ENCODE measurements around the gene FAM222B. TPM values are rescaled to one million over a fixed set of nuclear protein-coding genes. Genes with fewer than 3 reads are reported as not detected.

FAM222B gene
- polyA plus RNA-seq, 2 of the 4 experiments (the other 2 are of a cell fraction): 10.7 to 15.6 TPM

GRCh38 chr17:28792877-28793661, 49.5 kb downstream of the FAM222B start:
- DNase-seq (ENCODE audit: low read depth in 1 of 2, low spot score in 1 of 2) (peak in 1 of 2 experiments; percentile 27), ATAC-seq (peak; percentile 56 to 82; a peak in 4 of 6 replicates), FAIRE-seq (no peak)
- Histone ChIP-seq H3K9me3 (no peaks in the 10 kb centered on the region), H3K4me3 (no peak overlapping the region), H3K4me1 (no peaks in the 10 kb centered on the region), H3K4me2 (no peak overlapping the region), H3K27ac (no peak overlapping the region)
- ChIA-PET POLR2A (no interaction called here), CTCF (interaction anchor here (0.6 to 2.7 kb wide), 5 partner anchors 19 to 100 kb away, joined by 3 to 10 read pairs (median 3); no protein-coding TSS in a partner anchor)
- 79% methylated on average over 2 of the region's 2 CpGs for WGBS (ENCODE audit: missing lambda C conversion rate)
- TF ChIP-seq, protein P1, sequence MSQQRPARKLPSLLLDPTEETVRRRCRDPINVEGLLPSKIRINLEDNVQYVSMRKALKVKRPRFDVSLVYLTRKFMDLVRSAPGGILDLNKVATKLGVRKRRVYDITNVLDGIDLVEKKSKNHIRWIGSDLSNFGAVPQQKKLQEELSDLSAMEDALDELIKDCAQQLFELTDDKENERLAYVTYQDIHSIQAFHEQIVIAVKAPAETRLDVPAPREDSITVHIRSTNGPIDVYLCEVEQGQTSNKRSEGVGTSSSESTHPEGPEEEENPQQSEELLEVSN (IDR thresholded peaks at IDR 0.05; ENCODE audit: borderline replicate concordance, low read depth): no peak
- no peak for TF ChIP-seq ELK1 (IDR thresholded peaks at IDR 0.05; ENCODE audit: low read depth, low read length)
- no peak for TF ChIP-seq TFCP2L1 (CRISPR knock-in tag; IDR thresholded peaks at IDR 0.05)
- no peak for TF ChIP-seq PHF8 (IDR thresholded peaks at IDR 0.05; ENCODE audit: borderline replicate concordance, low read depth)
- TF ChIP-seq FOSB (CRISPR knock-in tag; IDR thresholded peaks at IDR 0.05): no peak
- TF ChIP-seq EP300 (IDR thresholded peaks at IDR 0.05): no peak
- no peak for TF ChIP-seq HES2 (IDR thresholded peaks at IDR 0.05)
- TF ChIP-seq CBX8 (IDR thresholded peaks at IDR 0.05): no peak
- no peak for TF ChIP-seq KDM1A (IDR thresholded peaks at IDR 0.05; ENCODE audit: low read depth)
- no peak for TF ChIP-seq TP53 (CRISPR knock-in tag; IDR thresholded peaks at IDR 0.05)

DNA sequence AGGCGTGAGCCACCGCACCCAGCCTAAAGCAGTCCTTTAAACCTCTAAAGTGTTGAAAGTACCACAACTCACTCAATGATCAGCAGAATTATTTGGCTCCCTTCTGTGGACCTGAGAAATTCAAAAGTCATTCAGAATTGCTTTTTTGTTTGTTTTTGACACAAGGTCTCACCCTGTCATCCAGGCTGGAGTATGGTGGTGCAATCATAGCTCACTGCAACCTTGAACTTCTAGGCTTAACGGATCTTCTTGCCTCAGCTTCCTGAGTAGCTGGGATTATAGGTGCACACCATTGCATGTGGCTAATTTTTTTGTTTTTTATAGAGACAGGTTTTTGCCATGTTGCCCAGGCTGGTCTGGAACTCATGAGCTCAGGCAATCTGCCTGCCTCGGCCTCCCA, 54.5 kb downstream of the FAM222B start:
- no peak for FAIRE-seq
- Histone ChIP-seq H3K27ac (no peak overlapping the region), H3K4me2 (no peak overlapping the region), H3K4me1 (no peaks in the 10 kb centered on the region), H3K4me3 (no peak overlapping the region), H3K9me3 (no peaks in the 10 kb centered on the region)
- CTCF ChIA-PET: interaction anchor here (0.8 to 3.4 kb wide), 7 partner anchors 9 to 54 kb away, joined by 3 to 24 read pairs (median 4); partner anchors contain the start of gene FAM222B
- POLR2A ChIA-PET: interaction anchor here (1.5 kb wide), 1 partner anchor 20 kb away, joined by 3 read pairs; no protein-coding TSS in a partner anchor
- DNase-seq (ENCODE audit: low read depth in 1 of 2, low spot score in 1 of 2): no peak
- no peak for TF ChIP-seq FOSL2 (IDR thresholded peaks at IDR 0.05)
- no peak for TF ChIP-seq FOSL2 (CRISPR knock-in tag; IDR thresholded peaks at IDR 0.05)
- TF ChIP-seq RCOR1 (IDR thresholded peaks at IDR 0.05; ENCODE audit: low read depth, low read length): no peak
- no peak for TF ChIP-seq CBX2 (IDR thresholded peaks at IDR 0.05; ENCODE audit: borderline replicate concordance, low read depth)
- no peak for TF ChIP-seq NFE2L2 (conservative IDR thresholded peaks at IDR 0.05; ENCODE audit: low read length)
- TF ChIP-seq SMC3 (IDR thresholded peaks at IDR 0.05): no peak
- no peak for TF ChIP-seq FOXS1 (CRISPR knock-in tag; IDR thresholded peaks at IDR 0.05)
- no peak for TF ChIP-seq HOXA7 (CRISPR knock-in tag; IDR thresholded peaks at IDR 0.05)
- no peak for TF ChIP-seq FOSB (CRISPR knock-in tag; IDR thresholded peaks at IDR 0.05)
- TF ChIP-seq ZC3H11A (IDR thresholded peaks at IDR 0.05): no peak
- ATAC-seq: no peak
- 91% methylated on average over 4 of the region's 4 CpGs for WGBS (ENCODE audit: missing lambda C conversion rate)

DNA sequence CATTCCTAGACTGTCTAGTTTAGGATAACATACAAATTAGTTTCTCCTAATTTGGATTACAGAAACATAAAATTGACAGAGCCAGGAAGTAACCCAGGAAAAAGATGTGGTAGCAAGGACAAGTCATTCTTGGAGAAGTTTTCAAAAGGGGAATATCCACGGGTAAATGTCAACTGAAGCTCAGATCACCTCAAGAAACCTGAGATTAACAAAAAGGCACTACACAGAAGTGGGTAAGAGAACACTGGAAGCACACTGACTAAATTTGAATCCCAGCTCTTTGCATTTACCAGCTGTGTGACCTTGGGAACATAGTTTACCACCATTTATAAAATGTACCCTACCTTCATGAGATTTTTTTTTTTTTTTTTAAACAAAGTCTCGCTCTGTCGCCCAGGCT, 59.4 kb downstream of the FAM222B start:
- Histone ChIP-seq H3K4me2 (no peak overlapping the region), H3K27ac (no peak overlapping the region), H3K4me3 (no peak overlapping the region), H3K9me3 (no peaks in the 10 kb centered on the region), H3K4me1 (no peaks in the 10 kb centered on the region)
- ChIA-PET POLR2A (no interaction called here), CTCF (interaction anchor here (0.6 to 3.7 kb wide), 10 partner anchors 10 to 336 kb away, joined by 3 to 26 read pairs (median 5); partner anchors contain the start of genes DHRS13 and TLCD1)
- ATAC-seq: no peak
- WGBS (ENCODE audit: missing lambda C conversion rate): 86% methylated on average over 3 of the region's 3 CpGs
- FAIRE-seq: no peak
- TF ChIP-seq SMC3 (IDR thresholded peaks at IDR 0.05) (no peak), SREBF2 (IDR thresholded peaks at IDR 0.05) (no peak), TFCP2L1 (CRISPR knock-in tag; IDR thresholded peaks at IDR 0.05) (no peak), ZC3H11A (IDR thresholded peaks at IDR 0.05) (no peak), CHD4 (IDR thresholded peaks at IDR 0.05; ENCODE audit: borderline replicate concordance) (no peak), ZSCAN20 (CRISPR knock-in tag; IDR thresholded peaks at IDR 0.05) (no peak)
- TF ChIP-seq, protein P2, sequence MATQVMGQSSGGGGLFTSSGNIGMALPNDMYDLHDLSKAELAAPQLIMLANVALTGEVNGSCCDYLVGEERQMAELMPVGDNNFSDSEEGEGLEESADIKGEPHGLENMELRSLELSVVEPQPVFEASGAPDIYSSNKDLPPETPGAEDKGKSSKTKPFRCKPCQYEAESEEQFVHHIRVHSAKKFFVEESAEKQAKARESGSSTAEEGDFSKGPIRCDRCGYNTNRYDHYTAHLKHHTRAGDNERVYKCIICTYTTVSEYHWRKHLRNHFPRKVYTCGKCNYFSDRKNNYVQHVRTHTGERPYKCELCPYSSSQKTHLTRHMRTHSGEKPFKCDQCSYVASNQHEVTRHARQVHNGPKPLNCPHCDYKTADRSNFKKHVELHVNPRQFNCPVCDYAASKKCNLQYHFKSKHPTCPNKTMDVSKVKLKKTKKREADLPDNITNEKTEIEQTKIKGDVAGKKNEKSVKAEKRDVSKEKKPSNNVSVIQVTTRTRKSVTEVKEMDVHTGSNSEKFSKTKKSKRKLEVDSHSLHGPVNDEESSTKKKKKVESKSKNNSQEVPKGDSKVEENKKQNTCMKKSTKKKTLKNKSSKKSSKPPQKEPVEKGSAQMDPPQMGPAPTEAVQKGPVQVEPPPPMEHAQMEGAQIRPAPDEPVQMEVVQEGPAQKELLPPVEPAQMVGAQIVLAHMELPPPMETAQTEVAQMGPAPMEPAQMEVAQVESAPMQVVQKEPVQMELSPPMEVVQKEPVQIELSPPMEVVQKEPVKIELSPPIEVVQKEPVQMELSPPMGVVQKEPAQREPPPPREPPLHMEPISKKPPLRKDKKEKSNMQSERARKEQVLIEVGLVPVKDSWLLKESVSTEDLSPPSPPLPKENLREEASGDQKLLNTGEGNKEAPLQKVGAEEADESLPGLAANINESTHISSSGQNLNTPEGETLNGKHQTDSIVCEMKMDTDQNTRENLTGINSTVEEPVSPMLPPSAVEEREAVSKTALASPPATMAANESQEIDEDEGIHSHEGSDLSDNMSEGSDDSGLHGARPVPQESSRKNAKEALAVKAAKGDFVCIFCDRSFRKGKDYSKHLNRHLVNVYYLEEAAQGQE (IDR thresholded peaks at IDR 0.05): no peak
- DNase-seq (ENCODE audit: low read depth in 1 of 2, low spot score in 1 of 2): no peak

Data from A549 (cell line).